ENCODE measurements around the gene SEMA3G. TPM values are rescaled to one million over a fixed set of nuclear protein-coding genes. Genes with fewer than 3 reads are reported as not detected.

Gene SEMA3G
- total RNA-seq, 1 experiment from 2014 or later, result 0.77 TPM

DNA sequence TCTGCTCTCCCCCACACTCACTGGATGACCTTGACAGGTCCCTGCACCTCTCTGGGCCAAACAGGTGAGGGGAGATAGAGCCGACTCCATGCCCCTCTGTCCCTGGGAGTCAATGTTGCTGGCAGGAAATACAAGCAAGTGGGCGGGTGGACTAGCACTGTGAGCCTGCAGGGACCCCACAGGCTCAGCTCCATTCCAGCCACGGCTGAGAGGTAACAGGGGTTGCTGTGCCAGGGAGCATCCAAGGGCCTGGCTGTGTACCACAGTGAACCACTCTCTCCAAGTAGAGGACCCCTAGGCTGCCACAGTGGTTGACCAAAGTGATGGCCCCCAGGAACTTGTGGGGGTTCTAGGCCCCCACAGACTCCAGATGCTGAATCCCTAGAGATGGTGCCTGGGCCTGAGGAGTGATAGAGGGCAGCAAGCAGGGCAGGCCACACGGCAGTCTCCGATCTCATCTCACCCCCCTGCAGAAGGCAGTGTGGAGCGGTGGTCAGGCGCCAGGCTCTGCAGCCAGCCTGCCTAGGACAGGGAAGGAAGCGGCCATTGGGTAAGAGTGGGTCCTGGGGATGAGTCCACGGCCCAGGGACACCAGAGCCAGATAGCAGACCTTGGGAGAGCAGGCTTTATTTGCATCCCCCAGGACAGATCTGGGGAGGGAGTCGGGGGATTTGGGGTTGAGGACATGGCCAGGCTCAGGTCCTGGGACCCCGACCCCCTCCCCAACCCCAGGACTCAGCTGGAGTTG, 5.8 kb upstream of the SEMA3G start:
- POLR2A ChIA-PET (ENCODE audit: unreplicated experiment), result interaction anchor here (0.9 kb wide), 1 partner anchor 85 kb away, joined by 3 read pairs; no protein-coding TSS in a partner anchor
- CTCF ChIA-PET, result interaction anchor here (0.5 kb wide), 1 partner anchor 25 kb away, joined by 8 read pairs; no protein-coding TSS in a partner anchor
- Histone ChIP-seq H3K9me3 (ENCODE audit: low read length) (no peaks in the 10 kb centered on the region), H2AFZ (ENCODE audit: low read length) (no peak overlapping the region), H3K36me3 (ENCODE audit: low read depth, low read length) (no peaks in the 10 kb centered on the region), H3K4me3 (ENCODE audit: low read length) (no peak overlapping the region), H3K4me2 (ENCODE audit: low read length) (no peak overlapping the region), H3F3A (ENCODE audit: low read length, unreplicated experiment) (no peaks in the 10 kb centered on the region), H3K9ac (ENCODE audit: low read length) (no peak overlapping the region), H3K27me3 (ENCODE audit: low read length) (no peaks in the 10 kb centered on the region), H3K79me2 (ENCODE audit: low read length) (peaks cover 9% of the 10 kb centered on the region), H3K9me2 (replicated peaks; ENCODE audit: low read length) (no peaks in the 10 kb centered on the region), H4K20me1 (ENCODE audit: low read length) (no peaks in the 10 kb centered on the region), H3K4me1 (ENCODE audit: insufficient read depth, low read length) (peaks cover 18% of the 10 kb centered on the region), H3K27ac (ENCODE audit: low read length) (no peak overlapping the region)
- DNase-seq (no peak), ATAC-seq (no peak)
- no TSS peak for BruUV-seq (replicated peaks)
- intact Hi-C loops (cut with micrococcal nuclease), result no loop called here
- TF ChIP-seq EZH2 (IDR thresholded peaks at IDR 0.05; ENCODE audit: low read length, unreplicated experiment) (no peak), EZH2phosphoT487 (IDR thresholded peaks at IDR 0.05; ENCODE audit: borderline replicate concordance, low read length) (no peak)
- TF ChIP-seq, protein P1, sequence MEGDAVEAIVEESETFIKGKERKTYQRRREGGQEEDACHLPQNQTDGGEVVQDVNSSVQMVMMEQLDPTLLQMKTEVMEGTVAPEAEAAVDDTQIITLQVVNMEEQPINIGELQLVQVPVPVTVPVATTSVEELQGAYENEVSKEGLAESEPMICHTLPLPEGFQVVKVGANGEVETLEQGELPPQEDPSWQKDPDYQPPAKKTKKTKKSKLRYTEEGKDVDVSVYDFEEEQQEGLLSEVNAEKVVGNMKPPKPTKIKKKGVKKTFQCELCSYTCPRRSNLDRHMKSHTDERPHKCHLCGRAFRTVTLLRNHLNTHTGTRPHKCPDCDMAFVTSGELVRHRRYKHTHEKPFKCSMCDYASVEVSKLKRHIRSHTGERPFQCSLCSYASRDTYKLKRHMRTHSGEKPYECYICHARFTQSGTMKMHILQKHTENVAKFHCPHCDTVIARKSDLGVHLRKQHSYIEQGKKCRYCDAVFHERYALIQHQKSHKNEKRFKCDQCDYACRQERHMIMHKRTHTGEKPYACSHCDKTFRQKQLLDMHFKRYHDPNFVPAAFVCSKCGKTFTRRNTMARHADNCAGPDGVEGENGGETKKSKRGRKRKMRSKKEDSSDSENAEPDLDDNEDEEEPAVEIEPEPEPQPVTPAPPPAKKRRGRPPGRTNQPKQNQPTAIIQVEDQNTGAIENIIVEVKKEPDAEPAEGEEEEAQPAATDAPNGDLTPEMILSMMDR (conservative IDR thresholded peaks at IDR 0.05; ENCODE audit: low read depth, low read length), result no peak

DNA sequence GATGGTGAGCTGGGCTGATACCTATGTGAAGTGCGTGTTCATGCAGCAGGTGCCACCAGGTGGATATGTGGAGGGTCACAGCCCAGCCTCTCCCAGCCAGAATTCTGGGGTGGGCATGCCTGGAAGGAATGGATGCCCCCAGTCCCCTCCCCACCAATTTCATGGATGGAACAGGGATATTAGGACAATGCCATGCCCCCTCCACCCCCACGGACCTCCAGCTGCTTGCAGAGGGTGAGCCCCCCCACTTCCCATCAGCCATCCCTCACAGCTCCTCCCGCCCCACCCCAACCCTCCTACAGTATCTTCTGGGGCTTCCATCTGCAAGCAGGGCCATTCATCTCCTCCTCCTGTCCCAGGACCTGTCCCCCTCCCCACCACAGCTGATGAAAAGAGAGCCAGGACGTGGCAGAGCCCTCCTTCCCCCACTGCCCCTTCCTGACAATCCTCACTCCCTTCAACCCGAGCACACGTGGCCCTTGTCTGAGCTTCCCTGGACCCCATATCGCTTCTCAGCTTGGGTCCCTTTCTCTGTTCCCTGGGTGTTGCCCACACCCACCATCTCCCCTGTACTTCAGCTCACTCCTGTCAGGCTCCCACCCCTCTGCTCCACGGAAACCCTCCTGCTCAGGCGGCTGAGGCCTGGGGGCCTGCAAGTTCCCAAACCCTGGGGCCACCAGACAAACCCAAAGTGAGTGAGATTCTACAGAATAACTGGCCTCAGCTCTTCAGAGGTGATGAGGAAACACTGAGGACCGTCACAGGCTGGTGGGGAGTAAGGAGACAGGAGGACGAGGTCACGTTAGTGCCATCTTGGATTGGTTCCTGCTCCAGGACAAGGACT, 2.8 kb upstream of the SEMA3G start:
- ATAC-seq (no peak), DNase-seq (no peak)
- BruUV-seq (replicated peaks), result no TSS peak
- H3K36me3 ChIP-seq (ENCODE audit: low read depth, low read length), result no peaks in the 10 kb centered on the region
- ChIA-PET POLR2A (ENCODE audit: unreplicated experiment) (no interaction called here), CTCF (interaction anchor here (1.5 kb wide), 1 partner anchor 35 kb away, joined by 4 read pairs; no protein-coding TSS in a partner anchor)
- H3K4me2 ChIP-seq (ENCODE audit: low read length), result no peak overlapping the region
- no peak overlapping the region for H3K9ac ChIP-seq (ENCODE audit: low read length)
- H3K27me3 ChIP-seq (ENCODE audit: low read length), result no peaks in the 10 kb centered on the region
- no peaks in the 10 kb centered on the region for H3F3A ChIP-seq (ENCODE audit: low read length, unreplicated experiment)
- TF ChIP-seq EZH2 (IDR thresholded peaks at IDR 0.05; ENCODE audit: low read length, unreplicated experiment) (no peak), EZH2phosphoT487 (IDR thresholded peaks at IDR 0.05; ENCODE audit: borderline replicate concordance, low read length) (no peak)
- TF ChIP-seq, protein P1 (conservative IDR thresholded peaks at IDR 0.05; ENCODE audit: low read depth, low read length), result no peak
- intact Hi-C loops (cut with micrococcal nuclease), result loop anchor here (1.0 kb wide), 2 partner anchors 19 to 35 kb away; no protein-coding TSS in a partner anchor
- H3K79me2 ChIP-seq (ENCODE audit: low read length), result no peaks in the 10 kb centered on the region
- no peak overlapping the region for H3K27ac ChIP-seq (ENCODE audit: low read length)
- no peaks in the 10 kb centered on the region for H3K9me2 ChIP-seq (replicated peaks; ENCODE audit: low read length)
- H3K9me3 ChIP-seq (ENCODE audit: low read length), result no peaks in the 10 kb centered on the region
- H2AFZ ChIP-seq (ENCODE audit: low read length), result no peak overlapping the region
- H4K20me1 ChIP-seq (ENCODE audit: low read length), result no peaks in the 10 kb centered on the region
- no peak overlapping the region for H3K4me3 ChIP-seq (ENCODE audit: low read length)
- peaks cover 6% of the 10 kb centered on the region for H3K4me1 ChIP-seq (ENCODE audit: insufficient read depth, low read length)
